H1 (cell line): ENCODE results near the gene TECPR2.

Source experiments
- SAP30 ChIP-seq: fragments of 300-600 bp; sonication (generic); IDR thresholded peaks from 2 replicates; pipeline ENCODE4 v1.7.1; 2012; ENCODE audit warnings: low read length, moderate library complexity, mild to moderate bottlenecking, inconsistent platforms; ENCODE audit not compliant: insufficient read depth, insufficient replicate concordance
- TF ChIP-seq, protein P1 (sequence below): IDR thresholded peaks from 2 replicates; pipeline ENCODE4 v1.6.1; 2012; ENCODE audit warnings: inconsistent platforms

DNA sequence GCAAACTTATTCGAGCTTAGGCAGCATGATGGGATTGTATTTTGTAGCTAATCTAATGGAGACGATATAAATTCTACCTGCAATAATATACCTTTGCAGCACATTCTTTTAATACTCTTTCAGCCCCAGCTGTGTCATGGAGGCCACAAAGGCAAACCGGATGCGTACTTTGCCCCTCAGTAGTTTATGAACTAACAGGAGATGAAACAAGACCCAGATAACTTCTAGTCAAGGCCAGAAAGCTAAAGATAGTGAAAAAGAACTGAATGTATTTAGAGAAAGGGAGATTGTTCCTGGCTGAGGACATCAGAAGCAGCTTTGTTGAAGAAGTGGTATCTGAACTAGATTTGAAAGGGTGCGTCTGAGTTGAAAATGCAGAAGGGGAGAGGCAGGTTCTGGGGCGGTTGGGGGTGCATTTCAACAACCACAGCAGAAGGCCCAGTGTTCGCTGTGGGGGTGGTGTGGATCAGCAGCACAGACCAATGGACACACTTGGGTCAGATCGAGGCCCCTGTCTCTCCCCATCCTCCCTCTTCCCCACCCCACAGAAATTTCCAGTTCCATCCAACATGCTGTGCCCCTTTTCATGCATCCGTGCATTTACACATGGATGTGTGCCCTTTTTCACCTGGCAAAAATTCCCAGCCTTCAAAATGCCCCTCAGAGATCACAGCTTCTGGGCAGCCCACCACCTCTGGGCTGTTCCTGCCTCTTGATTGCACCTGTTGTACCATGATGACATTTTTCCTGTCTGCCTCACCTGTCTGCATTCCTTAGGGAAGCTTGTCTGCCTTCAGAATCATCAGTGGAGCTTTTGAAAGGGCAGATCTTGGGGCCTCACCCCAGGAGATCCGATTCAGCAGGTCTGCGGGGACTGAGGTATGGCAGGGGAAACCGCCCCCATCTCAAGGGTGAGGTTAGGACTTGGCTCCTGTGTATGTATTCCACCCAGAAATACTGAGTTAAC, 41.0 kb upstream of the TECPR2 start:
- TF ChIP-seq SAP30 = no peak
- TF ChIP-seq, protein P1, sequence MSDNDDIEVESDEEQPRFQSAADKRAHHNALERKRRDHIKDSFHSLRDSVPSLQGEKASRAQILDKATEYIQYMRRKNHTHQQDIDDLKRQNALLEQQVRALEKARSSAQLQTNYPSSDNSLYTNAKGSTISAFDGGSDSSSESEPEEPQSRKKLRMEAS = no peak
